Measurements from ENCODE around the gene MIR17HG.

The MIR17HG gene

GRCh38 chr13:91400671-91401070 lies 53.2 kb downstream of the MIR17HG start:
- Histone ChIP-seq H3K4me3 (ENCODE audit: insufficient read depth, low read length, poor library complexity, severe bottlenecking) (no peak overlapping the region), H2AFZ (ENCODE audit: low read depth, low read length, severe bottlenecking) (no peak overlapping the region), H3K9me3 (ENCODE audit: insufficient read depth, low read length) (no peaks in the 10 kb centered on the region), H3K79me2 (ENCODE audit: insufficient read depth, low read length) (no peaks in the 10 kb centered on the region), H3F3A (ENCODE audit: insufficient read depth) (0 out of 2 replicates have a peak, but pooled peaks cover 5% of the 10 kb centered on the region), H3K27ac (ENCODE audit: low read depth, low read length) (no peak overlapping the region), H3K36me3 (ENCODE audit: low read length) (no peaks in the 10 kb centered on the region), H3K9me2 (replicated peaks; ENCODE audit: insufficient read depth, low read length) (no peaks in the 10 kb centered on the region), H3K27me3 (ENCODE audit: low read length) (no peaks in the 10 kb centered on the region), H4K20me1 (ENCODE audit: low read depth, low read length) (no peaks in the 10 kb centered on the region), H3K4me2 (ENCODE audit: low read depth, low read length, poor library complexity, severe bottlenecking) (no peak overlapping the region), H3K9ac (ENCODE audit: low read length) (no peak overlapping the region)
- no peak for TF ChIP-seq EZH2phosphoT487 (conservative IDR thresholded peaks at IDR 0.05; ENCODE audit: low read length)
- no peak for TF ChIP-seq CTCF (IDR thresholded peaks at IDR 0.05; ENCODE audit: insufficient read depth, low read length, poor library complexity, severe bottlenecking)

GRCh38 chr13:91401920-91402319 lies 54.4 kb downstream of the MIR17HG start:
- H3K27ac ChIP-seq (ENCODE audit: low read depth, low read length), result no peak overlapping the region
- H3K4me2 ChIP-seq (ENCODE audit: low read depth, low read length, poor library complexity, severe bottlenecking), result peak overlapping the region; percentile 6
- no peaks in the 10 kb centered on the region for H4K20me1 ChIP-seq (ENCODE audit: low read depth, low read length)
- H3F3A ChIP-seq (ENCODE audit: insufficient read depth), result 0 out of 2 replicates have a peak, but pooled peaks cover 5% of the 10 kb centered on the region
- no peaks in the 10 kb centered on the region for H3K36me3 ChIP-seq (ENCODE audit: low read length)
- no peak overlapping the region for H2AFZ ChIP-seq (ENCODE audit: low read depth, low read length, severe bottlenecking)
- no peaks in the 10 kb centered on the region for H3K79me2 ChIP-seq (ENCODE audit: insufficient read depth, low read length)
- no peaks in the 10 kb centered on the region for H3K9me3 ChIP-seq (ENCODE audit: insufficient read depth, low read length)
- no peak overlapping the region for H3K4me3 ChIP-seq (ENCODE audit: insufficient read depth, low read length, poor library complexity, severe bottlenecking)
- no peaks in the 10 kb centered on the region for H3K9me2 ChIP-seq (replicated peaks; ENCODE audit: insufficient read depth, low read length)
- H3K9ac ChIP-seq (ENCODE audit: low read length), result no peak overlapping the region
- H3K27me3 ChIP-seq (ENCODE audit: low read length), result no peaks in the 10 kb centered on the region
- TF ChIP-seq CTCF (IDR thresholded peaks at IDR 0.05; ENCODE audit: insufficient read depth, low read length, poor library complexity, severe bottlenecking) (no peak), EZH2phosphoT487 (conservative IDR thresholded peaks at IDR 0.05; ENCODE audit: low read length) (no peak)

Measured in SU-DHL-6 (cell line).